ENCODE data around the gene GPT2. TPM values are rescaled to one million over a fixed set of nuclear protein-coding genes. Genes with fewer than 3 reads are reported as not detected.
A peak's percentile ranks its signal among the peaks of the same experiment; 100 is the strongest.

Gene GPT2
- total RNA-seq, 1 donor from 2014 or later: 70.2 TPM

- Mint-ChIP-seq H3K4me1 (ENCODE audit: low read depth, unreplicated experiment) (peaks cover 2% of the 10 kb centered on the region), H3K4me3 (ENCODE audit: unreplicated experiment) (no peak overlapping the region), H3K27ac (ENCODE audit: unreplicated experiment) (peak overlapping the region; percentile 69), H3K9me3 (ENCODE audit: unreplicated experiment) (no peaks in the 10 kb centered on the region), H3K36me3 (ENCODE audit: low read depth, unreplicated experiment) (no peaks in the 10 kb centered on the region), H3K27me3 (ENCODE audit: low read depth, unreplicated experiment) (no peaks in the 10 kb centered on the region)
- no peak overlapping the region for H3K27ac ChIP-seq (ENCODE audit: low read depth, low read length)
- H3K9ac ChIP-seq (ENCODE audit: low read length): no peak overlapping the region
- H3K4me3 ChIP-seq (ENCODE audit: insufficient read depth, low read depth, low read length): no peak overlapping the region
- no peak overlapping the region for H2AFZ ChIP-seq (ENCODE audit: low read depth, low read length)
- H3K4me1 ChIP-seq (ENCODE audit: insufficient read depth, low read length): no peaks in the 10 kb centered on the region
- peaks cover 4% of the 10 kb centered on the region for H3K27me3 ChIP-seq (ENCODE audit: insufficient read depth, low read length)
- DNase-seq (ENCODE audit: low read depth): no peak
- TF ChIP-seq EZH2 (IDR thresholded peaks at IDR 0.05; ENCODE audit: insufficient read depth, low read length) (no peak), CTCF (IDR thresholded peaks at IDR 0.05; ENCODE audit: insufficient read depth, low read depth, low read length) (no peak)
- no peak for FAIRE-seq
- H4K20me1 ChIP-seq (ENCODE audit: insufficient read depth, low read length): no peaks in the 10 kb centered on the region
- no peaks in the 10 kb centered on the region for H3K79me2 ChIP-seq (ENCODE audit: insufficient read depth, low read length)
- H3K4me2 ChIP-seq (ENCODE audit: low read length): no peak overlapping the region
- H3K9me3 ChIP-seq (ENCODE audit: insufficient read depth, low read depth, low read length): no peaks in the 10 kb centered on the region
- H3K36me3 ChIP-seq (ENCODE audit: insufficient read depth, low read length): no peaks in the 10 kb centered on the region
These were observed 35.1 kb upstream of the GPT2 start for GRCh38 chr16:46848768-46849764.

GRCh38 chr16:46850619-46851555 lies 33.3 kb upstream of the GPT2 start:
- H3K4me2 ChIP-seq (ENCODE audit: low read length): no peak overlapping the region
- Mint-ChIP-seq H3K4me1 (ENCODE audit: low read depth, unreplicated experiment) (peaks cover 2% of the 10 kb centered on the region), H3K9me3 (ENCODE audit: unreplicated experiment) (no peaks in the 10 kb centered on the region), H3K4me3 (ENCODE audit: unreplicated experiment) (no peak overlapping the region), H3K27ac (ENCODE audit: unreplicated experiment) (no peak overlapping the region), H3K36me3 (ENCODE audit: low read depth, unreplicated experiment) (no peaks in the 10 kb centered on the region), H3K27me3 (ENCODE audit: low read depth, unreplicated experiment) (no peaks in the 10 kb centered on the region)
- H3K4me3 ChIP-seq (ENCODE audit: insufficient read depth, low read depth, low read length): no peak overlapping the region
- TF ChIP-seq EZH2 (IDR thresholded peaks at IDR 0.05; ENCODE audit: insufficient read depth, low read length) (no peak), CTCF (IDR thresholded peaks at IDR 0.05; ENCODE audit: insufficient read depth, low read depth, low read length) (no peak)
- no peak overlapping the region for H2AFZ ChIP-seq (ENCODE audit: low read depth, low read length)
- no peaks in the 10 kb centered on the region for H3K36me3 ChIP-seq (ENCODE audit: insufficient read depth, low read length)
- H4K20me1 ChIP-seq (ENCODE audit: insufficient read depth, low read length): no peaks in the 10 kb centered on the region
- FAIRE-seq (no peak), DNase-seq (ENCODE audit: low read depth) (no peak)
- H3K79me2 ChIP-seq (ENCODE audit: insufficient read depth, low read length): no peaks in the 10 kb centered on the region
- peaks cover 4% of the 10 kb centered on the region for H3K27me3 ChIP-seq (ENCODE audit: insufficient read depth, low read length)
- no peak overlapping the region for H3K9ac ChIP-seq (ENCODE audit: low read length)
- no peaks in the 10 kb centered on the region for H3K4me1 ChIP-seq (ENCODE audit: insufficient read depth, low read length)
- H3K27ac ChIP-seq (ENCODE audit: low read depth, low read length): no peak overlapping the region
- H3K9me3 ChIP-seq (ENCODE audit: insufficient read depth, low read depth, low read length): no peaks in the 10 kb centered on the region

Data from astrocyte (in vitro differentiated cells and primary cell).